Fibroblast of skin of back (primary cell): ENCODE data around the gene SELENOP.
A peak's percentile ranks its signal among the peaks of the same experiment; 100 is the strongest.

Experiments used
- DNase-seq: peaks from one replicate; pipeline ENCODE4 v3.0.0-alpha.2; 2013

The SELENOP gene

DNA sequence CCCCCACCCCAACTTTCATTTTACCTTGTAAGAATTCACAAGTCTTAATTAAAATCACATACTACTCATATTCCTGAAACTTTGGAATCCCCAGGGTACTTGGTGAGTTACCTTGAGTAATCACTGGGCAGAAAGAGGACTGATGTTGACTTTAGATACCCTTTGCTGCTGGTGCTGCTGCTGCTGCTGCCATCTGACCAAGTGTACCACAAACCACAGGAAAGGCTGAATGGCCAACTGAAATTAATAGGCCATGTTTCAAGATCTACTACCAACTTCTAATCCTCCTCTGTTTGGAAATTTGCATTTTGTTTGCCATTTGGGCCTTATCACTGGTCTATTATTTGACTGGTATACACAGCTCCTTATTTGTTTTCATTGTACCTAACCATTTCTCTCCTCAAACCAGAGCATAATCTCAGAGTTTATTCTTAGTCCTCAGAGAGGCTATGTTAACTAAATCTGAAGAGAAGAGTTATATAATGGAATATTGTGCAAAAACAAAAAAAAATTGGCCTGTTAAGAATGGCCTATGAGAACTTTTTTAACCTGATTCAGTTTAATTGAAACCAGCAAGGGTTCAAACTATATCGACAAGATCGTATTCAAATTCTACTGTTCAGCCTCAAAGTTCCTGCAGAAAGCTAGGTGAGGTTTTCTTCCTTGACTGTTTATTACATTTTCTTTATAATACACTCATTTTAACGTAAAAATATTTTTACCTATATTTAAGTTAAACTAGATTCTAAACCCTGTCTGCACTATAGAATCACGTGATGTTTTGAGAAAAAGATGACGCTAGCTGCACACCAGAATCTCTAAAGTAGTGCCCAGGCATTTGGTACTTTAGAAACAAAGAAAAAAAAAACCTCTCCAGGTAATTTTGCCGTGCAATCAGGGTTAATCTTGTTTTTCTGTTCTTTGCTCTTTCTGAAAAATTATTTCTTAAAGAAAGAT lies 13.1 kb downstream of the SELENOP start:
- no peak for DNase-seq

DNA sequence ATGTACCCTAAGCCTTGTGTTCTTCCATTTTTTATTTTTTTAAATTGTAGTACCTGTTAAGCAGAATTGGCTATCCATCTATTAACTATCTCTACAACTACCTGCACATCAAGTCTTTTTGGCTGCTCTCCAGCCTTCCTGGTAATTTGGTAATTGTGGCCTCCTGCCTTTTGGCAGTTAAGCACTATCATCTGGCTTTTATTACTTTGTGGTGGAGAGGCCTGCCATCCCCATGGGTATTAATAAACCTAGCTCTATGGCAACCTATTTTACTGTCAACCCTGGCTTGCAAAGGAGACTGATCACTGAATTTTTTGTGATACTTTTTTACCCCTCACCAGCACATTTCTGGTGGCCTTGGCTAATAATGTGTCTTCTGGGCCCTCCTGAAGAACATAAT lies 20.5 kb downstream of the SELENOP start:
- DNase-seq, result no peak

DNA sequence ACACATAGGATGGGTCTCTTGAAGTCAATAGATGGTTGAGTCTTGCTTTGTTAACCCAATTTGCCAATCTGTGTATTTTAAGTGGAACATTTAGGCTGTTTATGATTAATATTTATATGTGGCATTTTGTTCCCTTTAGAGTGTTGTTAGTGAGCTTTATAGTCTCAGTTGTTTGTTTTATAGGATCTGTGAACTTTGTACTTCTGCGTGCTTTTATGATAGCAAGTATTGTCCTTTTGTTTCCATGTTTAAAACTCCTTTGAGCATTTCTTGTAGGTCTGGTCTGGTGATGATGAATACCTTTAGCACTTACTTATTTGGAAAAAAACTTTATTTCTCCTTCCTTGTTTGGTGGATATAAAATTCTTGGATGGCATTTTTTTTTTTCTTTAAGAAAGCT lies 23.8 kb downstream of the SELENOP start:
- DNase-seq, result no peak

DNA sequence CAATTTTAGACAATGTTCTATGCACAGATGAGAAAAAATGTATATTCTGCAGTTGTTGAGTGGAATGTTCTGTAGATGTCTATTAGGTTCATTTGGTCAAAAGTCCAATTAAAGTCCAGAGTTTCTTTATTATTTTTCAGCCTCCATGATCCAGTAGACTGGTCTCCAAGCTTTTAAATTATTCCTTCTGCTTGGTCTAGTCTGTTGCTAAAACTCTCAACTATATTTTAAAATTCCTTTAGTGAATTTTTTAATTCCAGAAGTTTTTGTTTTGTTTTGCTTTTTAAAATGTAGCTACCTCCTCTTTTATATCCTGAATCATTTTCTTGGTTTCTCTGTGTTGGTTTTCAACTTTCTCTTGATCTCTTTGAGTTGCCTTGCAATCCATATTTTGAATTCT lies 24.6 kb downstream of the SELENOP start:
- DNase-seq, result no peak

DNA sequence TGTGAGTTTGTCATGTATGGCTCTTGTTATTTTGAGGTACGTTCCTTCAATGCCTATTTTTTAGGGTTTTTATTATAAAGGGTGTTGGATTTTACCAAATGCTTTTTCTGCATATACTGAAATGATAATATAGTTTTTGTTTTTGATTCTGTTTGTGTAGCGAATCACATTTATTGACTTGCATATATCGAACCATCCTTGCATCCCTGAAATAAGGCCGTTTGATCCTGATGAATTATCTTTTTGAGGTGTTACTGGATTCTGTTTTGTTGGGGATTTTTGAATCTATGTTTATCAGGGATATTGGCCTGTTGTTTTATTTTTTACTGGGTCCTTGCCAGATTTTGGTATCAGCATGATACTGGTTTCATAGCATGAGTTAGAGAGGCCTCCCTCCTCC lies 25.9 kb downstream of the SELENOP start:
- DNase-seq, result no peak

DNA sequence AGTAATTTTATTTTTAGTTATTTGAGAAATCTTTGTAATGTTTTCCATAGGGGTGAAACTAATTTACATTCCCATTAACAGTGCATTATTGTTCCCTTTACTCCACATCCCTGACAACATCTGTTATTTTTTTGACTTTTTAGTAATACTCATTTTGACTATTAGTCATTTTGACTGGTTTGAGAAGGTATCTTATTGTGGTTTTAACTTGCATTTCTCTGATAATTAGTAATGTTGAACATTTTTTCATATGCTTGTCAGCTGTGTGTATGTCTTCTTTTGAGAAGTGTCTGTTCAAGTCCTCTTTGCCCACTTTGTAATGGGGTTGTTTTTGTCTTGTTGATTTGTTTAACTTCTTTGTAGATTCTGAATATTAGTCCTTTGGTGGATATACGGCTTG lies 27.6 kb downstream of the SELENOP start:
- DNase-seq, result peak; percentile 46

DNA sequence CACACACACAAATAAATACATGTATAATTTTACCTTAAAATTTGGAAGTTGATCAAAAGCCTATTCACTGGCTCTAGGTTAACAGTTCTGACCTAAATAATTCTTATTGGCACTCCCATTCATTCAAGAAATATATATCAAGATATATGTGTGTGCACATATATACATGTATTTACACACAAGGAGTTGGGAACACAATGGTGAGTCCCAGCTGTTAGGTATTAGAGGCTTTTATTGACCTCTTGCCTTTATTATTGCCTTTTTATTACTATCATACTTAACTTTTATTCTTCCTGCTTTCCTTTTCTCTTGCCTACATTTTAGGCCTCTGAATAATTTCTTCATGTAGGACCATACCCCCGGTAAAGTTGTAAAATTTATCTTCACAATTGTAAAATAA lies 30.1 kb downstream of the SELENOP start:
- no peak for DNase-seq

DNA sequence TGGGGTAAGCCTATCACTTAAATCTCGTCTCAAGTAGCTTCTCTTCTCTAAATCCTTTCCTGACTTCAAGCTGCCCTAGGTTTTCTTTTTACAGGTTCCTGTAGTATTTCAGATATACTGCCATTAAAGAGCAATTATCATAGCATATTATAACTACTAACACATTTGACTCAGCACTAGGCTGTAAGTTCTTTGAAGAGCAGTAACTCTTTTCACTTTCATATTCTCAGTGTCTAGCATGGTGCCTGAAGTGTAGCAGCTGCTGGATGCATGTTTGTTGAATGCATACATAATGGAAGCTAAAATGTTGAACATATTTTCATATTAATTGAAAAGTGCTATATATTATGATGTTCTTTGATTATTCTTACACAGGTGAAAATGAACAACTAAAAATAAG lies 32.6 kb downstream of the SELENOP start:
- DNase-seq, result no peak

DNA sequence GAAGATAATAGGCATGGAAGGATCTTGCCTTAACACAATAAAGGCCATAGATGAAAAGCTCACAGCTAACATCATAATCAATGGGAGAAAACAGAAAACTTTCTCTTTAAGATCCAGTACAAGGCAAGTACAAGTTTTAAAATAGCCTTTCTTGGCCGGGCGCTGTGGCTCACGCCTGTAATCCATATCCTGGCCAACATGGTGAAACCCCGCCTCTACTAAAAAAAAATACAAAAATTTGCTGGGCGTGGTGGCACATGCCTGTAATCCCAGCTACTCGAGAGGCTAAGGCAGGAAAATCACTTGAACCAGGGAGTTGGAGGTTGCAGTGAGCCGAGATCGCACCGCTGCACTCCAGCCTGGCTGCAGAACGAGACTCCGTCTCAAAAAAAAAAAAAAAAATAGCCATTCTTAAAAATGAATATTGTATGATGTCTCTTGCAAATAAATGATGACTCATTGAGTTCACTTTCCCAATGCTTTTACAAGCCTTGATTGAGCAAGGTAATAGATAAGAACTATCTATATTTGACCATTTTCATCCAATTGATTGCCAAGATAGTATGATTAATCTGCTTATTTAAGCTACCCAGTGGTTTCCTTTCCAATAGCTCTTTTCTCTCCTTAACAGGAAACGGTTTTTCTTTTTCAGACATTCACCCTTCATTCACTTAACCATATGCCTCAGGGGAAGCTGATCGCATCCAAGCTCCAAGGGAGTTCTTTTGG lies 39.3 kb downstream of the SELENOP start:
- no peak for DNase-seq

DNA sequence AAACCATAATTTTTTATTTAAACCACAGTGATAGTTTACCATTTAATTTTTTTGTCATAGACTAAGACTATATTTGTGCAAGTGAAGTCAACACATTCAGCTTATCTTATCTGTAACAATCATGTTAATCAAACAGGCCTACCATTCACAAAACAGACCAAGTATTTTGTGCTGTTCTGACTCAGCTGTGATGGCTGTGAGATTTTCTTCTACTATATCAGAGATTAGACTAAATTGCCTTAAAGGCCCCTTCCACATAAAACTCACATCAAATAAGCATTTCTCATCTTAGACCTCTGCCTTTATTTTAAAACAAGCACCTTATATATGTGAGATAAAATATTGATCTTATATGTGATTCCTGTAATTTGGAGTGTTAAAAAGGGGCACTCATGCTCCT lies 41.7 kb downstream of the SELENOP start:
- no peak for DNase-seq

DNA sequence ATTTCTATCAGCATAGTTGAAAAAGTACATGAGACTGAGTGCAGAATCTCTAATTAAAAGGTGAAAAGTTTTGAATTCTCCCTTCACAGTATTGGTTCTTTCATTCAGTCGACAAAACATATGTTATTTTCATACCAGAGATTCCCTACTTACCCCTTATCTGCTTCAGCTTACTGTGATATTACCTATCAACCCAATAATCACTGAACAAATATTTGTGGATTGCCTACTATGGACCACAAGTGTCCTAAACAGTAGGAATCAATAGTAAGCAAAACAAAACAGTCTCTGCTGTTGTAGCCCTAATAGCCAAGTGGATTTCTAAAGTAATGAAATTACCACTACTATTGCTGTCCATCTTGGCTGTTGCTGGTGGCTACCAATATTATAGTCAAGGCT lies 43.6 kb downstream of the SELENOP start:
- no peak for DNase-seq

DNA sequence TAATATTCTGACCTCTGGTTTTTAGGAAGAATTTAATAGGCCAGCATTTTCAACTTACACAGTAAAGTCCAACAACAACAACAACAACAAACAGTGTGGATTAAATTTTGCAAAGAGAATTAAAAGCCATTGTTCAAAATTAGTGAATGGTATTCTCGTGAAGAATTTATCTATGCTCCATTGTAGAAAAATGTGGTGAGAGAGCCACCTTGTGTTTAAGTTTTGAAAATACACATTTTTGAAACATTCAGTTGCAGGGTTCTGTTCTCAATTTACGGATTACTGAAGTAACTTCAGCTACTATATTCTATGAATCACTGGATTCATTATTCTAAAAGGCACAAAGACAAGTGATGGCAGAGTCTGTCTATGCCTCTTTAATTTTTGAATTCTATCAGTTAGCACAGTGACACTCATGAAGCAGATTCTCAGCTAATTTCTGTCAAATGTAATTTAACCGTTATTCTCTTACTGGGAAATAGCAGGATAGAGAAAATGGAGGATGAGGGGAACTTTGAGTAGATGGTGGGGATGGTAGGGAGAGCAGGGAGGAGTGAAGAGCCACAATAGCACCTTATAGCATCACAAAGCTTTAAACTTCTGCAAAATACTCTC lies 44.1 kb downstream of the SELENOP start:
- peak; percentile 39 for DNase-seq

DNA sequence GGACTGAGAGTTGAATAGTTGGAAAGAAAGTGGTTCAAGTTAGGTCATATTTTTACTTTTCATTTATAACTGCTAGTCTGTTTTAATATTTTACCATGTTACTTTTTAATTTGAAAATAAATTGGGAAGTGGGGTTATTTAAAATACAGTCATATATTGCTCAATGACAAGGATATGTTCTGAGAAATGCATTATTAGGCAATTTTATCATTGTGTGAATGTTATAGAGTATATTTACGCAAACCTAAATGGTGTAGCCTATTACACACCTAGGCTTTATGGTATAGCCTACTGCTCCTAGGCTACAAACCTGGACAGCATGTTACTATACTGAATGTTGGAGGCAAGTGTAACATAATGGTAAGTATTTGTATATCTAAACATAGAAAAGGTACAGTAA lies 49.9 kb downstream of the SELENOP start:
- DNase-seq, result no peak

DNA sequence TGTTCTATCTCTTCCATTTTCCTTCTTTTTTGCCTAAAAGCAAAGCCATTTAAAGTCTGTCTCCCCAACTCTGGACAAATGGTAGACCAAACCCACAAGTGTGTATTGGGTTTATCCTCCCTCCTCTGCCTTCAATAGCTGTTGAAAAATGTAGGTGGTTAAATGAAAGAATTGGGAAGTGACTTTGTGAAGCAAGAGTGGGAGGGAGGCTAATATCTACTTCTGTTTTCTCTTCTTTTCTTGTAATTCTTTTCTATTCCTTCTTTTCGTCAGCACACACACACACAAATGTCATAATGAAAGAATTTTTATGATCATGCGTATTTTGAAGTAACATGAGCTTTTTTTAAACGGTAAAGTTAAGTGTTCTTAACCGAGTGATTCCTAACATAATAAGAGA lies 51.3 kb downstream of the SELENOP start:
- no peak for DNase-seq

DNA sequence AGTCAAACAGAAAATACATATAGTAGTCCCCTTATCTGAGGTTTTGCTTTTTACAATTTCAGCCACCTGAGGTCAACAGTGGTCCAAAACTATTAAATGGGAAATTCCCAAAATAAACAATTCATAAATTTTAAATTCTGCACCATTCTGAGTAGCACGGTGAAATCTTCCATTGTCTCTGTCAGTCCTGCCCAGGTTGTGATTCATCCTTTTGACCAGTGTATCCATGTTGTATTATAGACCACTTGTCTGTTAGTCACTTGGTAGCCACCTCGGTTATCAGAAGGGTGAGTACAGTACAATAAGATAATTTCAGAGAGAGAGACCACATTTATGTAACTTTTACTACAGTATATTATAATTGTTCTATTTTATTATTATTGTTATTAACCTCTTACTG lies 52.2 kb downstream of the SELENOP start:
- DNase-seq, result peak; percentile 33

DNA sequence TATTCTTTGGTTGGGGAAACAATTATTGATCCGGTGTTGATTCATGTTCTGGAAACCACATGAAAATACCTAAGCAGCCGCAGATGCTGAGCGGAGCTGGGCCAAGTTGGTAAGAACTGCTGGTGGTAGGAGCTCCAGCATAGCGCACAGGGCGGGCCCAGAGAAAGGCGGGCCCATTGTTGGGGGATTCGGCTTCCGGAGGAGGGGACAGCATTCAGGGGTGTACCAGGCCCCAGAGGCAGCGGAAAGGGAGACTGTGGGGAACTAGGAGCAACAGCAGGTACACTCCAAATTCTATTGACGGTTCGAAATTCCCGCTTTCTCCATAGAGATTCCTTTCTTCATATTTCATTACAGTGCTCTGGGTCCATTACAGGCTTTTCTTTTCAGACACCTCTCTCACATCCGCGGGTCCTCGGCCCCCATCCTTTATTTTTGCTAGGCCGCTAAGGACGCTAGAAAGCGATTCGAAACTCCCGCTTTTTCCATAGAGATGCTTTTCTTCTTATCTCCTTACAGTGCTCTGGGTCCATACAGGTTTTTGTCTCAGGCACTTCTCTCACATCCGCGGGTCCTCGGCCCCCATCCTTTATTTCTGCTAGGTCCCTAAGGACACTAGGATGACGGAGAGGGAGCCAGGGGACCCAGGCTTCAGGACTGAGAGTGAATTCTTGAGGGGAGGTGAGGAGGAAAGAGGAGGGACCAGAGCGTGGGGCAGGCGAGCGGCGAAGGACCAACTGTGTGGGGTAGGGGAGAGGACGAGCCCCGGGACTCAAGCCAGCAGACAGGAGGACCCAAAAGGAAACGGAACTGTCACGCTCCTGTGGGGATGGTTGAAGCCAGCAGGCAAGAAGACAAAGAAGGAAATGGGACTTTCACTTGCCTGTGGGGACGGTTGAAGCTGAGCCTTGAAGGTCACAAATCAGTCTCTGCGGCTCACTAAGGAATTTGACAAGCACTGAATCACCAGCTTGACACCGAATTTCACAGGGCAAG lies 54.8 kb downstream of the SELENOP start, which contains the start of gene CCDC152:
Gene CCDC152, plus strand, starts transcription at position 213 of the 996 bp plus-strand sequence. CDS start 2,304 bp downstream, outside the sequence.
- peak; percentile 63 for DNase-seq

DNA sequence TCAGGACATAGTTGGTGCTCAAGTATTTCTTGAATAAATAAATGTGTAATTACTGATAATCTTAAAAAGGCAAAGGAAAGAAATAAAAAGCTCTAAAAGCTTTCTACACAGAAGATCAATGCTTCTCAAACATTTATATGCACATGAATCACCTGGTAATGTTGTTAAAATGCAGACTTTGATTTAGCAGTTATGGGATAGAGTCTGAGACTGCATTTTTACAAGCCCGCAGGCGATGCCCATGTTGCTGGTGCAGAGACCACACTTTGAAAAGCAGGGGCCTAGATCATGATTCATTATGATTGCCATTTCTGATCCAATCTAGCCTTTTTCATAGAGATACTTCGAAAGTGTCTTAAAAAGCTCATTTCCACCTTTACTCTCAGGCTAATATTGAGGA lies 58.6 kb downstream of the SELENOP start:
- no peak for DNase-seq

DNA sequence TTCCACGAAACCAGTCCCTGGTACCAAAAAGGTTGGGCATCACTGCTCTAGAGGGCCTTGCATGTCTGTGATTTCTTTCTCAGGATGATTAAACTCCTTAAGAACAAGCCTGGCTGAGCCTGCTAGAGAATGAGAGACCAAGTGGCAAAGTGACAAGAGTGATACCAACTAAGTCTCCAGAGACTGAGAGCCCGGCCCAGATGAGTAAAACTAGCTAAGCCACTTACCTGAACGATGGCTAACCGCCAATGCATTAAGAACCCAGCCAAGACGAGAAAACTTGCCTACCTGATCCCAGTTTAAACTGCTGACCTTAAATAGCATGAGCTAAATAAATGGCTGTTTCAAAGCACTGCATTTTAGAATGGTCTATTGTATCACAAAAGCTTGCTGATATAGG lies 60.6 kb downstream of the SELENOP start:
- no peak for DNase-seq

DNA sequence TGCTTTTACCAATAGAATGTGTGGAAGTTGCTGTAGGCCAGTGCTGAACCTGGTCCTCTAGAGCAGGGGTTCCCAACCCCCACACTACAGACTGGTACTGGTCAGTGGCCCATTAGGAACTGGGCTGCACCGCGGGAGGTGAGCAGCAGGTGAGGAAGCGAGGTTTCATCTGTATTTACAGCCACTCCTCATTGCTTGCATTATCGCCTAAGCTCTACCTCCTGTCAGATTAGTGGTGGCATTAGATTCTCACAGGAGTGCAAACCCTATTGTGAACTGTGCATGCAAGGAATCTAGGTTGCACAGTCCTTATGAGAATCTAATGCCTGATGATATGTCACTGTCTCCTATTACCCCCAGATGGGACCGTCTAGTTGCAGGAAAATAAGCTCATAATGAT lies 61.2 kb downstream of the SELENOP start:
- no peak for DNase-seq
